Right atrium auricular region (tissue), 2 donors: ENCODE results near the gene USH2A. TPM values are rescaled to one million over a fixed set of nuclear protein-coding genes. Genes with fewer than 3 reads are reported as not detected.

Experiments used
- DNase-seq: peaks from one replicate; pipeline ENCODE4 v3.0.0-alpha.2; 2019; ENCODE audit warnings: low spot score
- H3K27ac ChIP-seq, 2 donors: fragments of 200-600 bp; sonication (generic); 1 replicate in 1 of 2; 2 replicates in 1 of 2; pipeline ENCODE4 v1.5.1; 2016 to 2019
- H3K27me3 ChIP-seq, 2 donors: fragments of 200-600 bp; sonication (generic); one replicate each; pipeline versions ENCODE4 v1.5.1 to v1.6.0; 2017 to 2019
- H3K36me3 ChIP-seq: fragments of 200-600 bp; sonication (generic); one replicate; pipeline ENCODE4 v1.5.1; 2016
- H3K4me1 ChIP-seq, 2 donors: fragments of 200-600 bp; sonication (generic); one replicate each; pipeline versions ENCODE4 v1.5.1 to v1.6.0; 2017 to 2019
- H3K4me3 ChIP-seq, 2 donors: fragments of 200-600 bp; sonication (generic); 1 replicate in 1 of 2; 2 replicates in 1 of 2; pipeline ENCODE4 v1.5.1; 2017 to 2019; ENCODE audit warnings: mild to moderate bottlenecking in 1 of 2, moderate library complexity in 1 of 2
- H3K9me3 ChIP-seq, 2 donors: fragments of 200-600 bp; sonication (generic); one replicate each; pipeline ENCODE4 v1.5.1; 2019
- CTCF ChIP-seq, 2 donors: fragments of 200-600 bp; sonication (generic); IDR thresholded peaks; one replicate each; pipeline ENCODE4 v1.5.1; 2019; ENCODE audit warnings: antibody characterized with exemption in 2 of 2
- total RNA-seq, 2 donors: library from RNA; depleted of rRNA; stranded (reverse); fragments of >200 nt; gene quantifications; one replicate each; pipeline ENCODE4 v1.1.0, GENCODE V29; 2016

Gene USH2A
- total RNA-seq, 2 donors from 2014 or later, result 2.4 to 5.6 TPM

- Histone ChIP-seq H3K27me3 (no peaks in the 10 kb centered on the region), H3K4me1 (no peaks in the 10 kb centered on the region), H3K27ac (no peak overlapping the region), H3K4me3 (no peak overlapping the region), H3K36me3 (no peaks in the 10 kb centered on the region), H3K9me3 (no peaks in the 10 kb centered on the region)
- no peak for DNase-seq
- TF ChIP-seq CTCF (IDR thresholded peaks at IDR 0.05), result no peak
Observed at GRCh38 chr1:216461466-216461865, 38.2 kb upstream of the USH2A start.

- no peaks in the 10 kb centered on the region for H3K27me3 ChIP-seq
- no peak for TF ChIP-seq CTCF (IDR thresholded peaks at IDR 0.05)
- no peak for DNase-seq
- no peaks in the 10 kb centered on the region for H3K4me1 ChIP-seq
- H3K4me3 ChIP-seq, result no peak overlapping the region
- no peaks in the 10 kb centered on the region for H3K36me3 ChIP-seq
- H3K9me3 ChIP-seq, result no peaks in the 10 kb centered on the region
- no peak overlapping the region for H3K27ac ChIP-seq
Observed at GRCh38 chr1:216459651-216460207, 36.5 kb upstream of the USH2A start.

- no peak overlapping the region for H3K27ac ChIP-seq
- TF ChIP-seq CTCF (IDR thresholded peaks at IDR 0.05), result no peak
Observed at GRCh38 chr1:216458812-216459211, 35.6 kb upstream of the USH2A start.

GRCh38 chr1:216457356-216457755 is 34.1 kb upstream of the USH2A start:
- H3K36me3 ChIP-seq, result no peaks in the 10 kb centered on the region
- DNase-seq, result no peak
- no peak for TF ChIP-seq CTCF (IDR thresholded peaks at IDR 0.05)
- no peaks in the 10 kb centered on the region for H3K9me3 ChIP-seq
- H3K4me3 ChIP-seq, result no peak overlapping the region
- no peaks in the 10 kb centered on the region for H3K27me3 ChIP-seq
- H3K4me1 ChIP-seq, result no peaks in the 10 kb centered on the region
- no peak overlapping the region for H3K27ac ChIP-seq

More at GRCh38 chr1:216458812-216459211, 35.6 kb upstream of the USH2A start:
- H3K36me3 ChIP-seq, result no peaks in the 10 kb centered on the region
- H3K9me3 ChIP-seq, result no peaks in the 10 kb centered on the region
- no peaks in the 10 kb centered on the region for H3K4me1 ChIP-seq
- no peak for DNase-seq
- H3K4me3 ChIP-seq, result no peak overlapping the region
- H3K27me3 ChIP-seq, result no peaks in the 10 kb centered on the region

- no peak overlapping the region for H3K27ac ChIP-seq
- no peak for TF ChIP-seq CTCF (IDR thresholded peaks at IDR 0.05)
- H3K4me1 ChIP-seq, result no peaks in the 10 kb centered on the region
- DNase-seq, result no peak
- no peaks in the 10 kb centered on the region for H3K27me3 ChIP-seq
- no peaks in the 10 kb centered on the region for H3K9me3 ChIP-seq
- no peaks in the 10 kb centered on the region for H3K36me3 ChIP-seq
- no peak overlapping the region for H3K4me3 ChIP-seq
Observed at GRCh38 chr1:216456682-216457081, 33.4 kb upstream of the USH2A start.

GRCh38 chr1:216453777-216454176 is 30.5 kb upstream of the USH2A start:
- no peaks in the 10 kb centered on the region for H3K9me3 ChIP-seq
- no peak overlapping the region for H3K4me3 ChIP-seq
- DNase-seq, result no peak
- H3K27me3 ChIP-seq, result no peaks in the 10 kb centered on the region
- no peaks in the 10 kb centered on the region for H3K36me3 ChIP-seq
- H3K27ac ChIP-seq, result no peak overlapping the region
- no peak for TF ChIP-seq CTCF (IDR thresholded peaks at IDR 0.05)
- H3K4me1 ChIP-seq, result no peaks in the 10 kb centered on the region
